ENCODE results near the gene PLXDC2. TPM values are rescaled to one million over a fixed set of nuclear protein-coding genes. Genes with fewer than 3 reads are reported as not detected.

Gene PLXDC2
- total and polyA plus RNA-seq, 2 donors (not counting 1 experiment from before 2014, with no cell fraction given): 0.07 TPM

- POLR2A ChIA-PET: no interaction called here
- no peak overlapping the region for H3K4me3 ChIP-seq (ENCODE audit: control extremely low read depth in 1 of 5, extremely low read depth in 1 of 5, insufficient read depth in 1 of 5, low read depth in 2 of 5, low read length in 4 of 5)
- ATAC-seq (ENCODE audit: low read depth): no peak
- no peaks in the 10 kb centered on the region for H4K20me1 ChIP-seq (ENCODE audit: control insufficient read depth, insufficient read depth, low read length, poor library complexity, severe bottlenecking)
- no peak overlapping the region for H3K4me2 ChIP-seq (replicated peaks; ENCODE audit: low read depth, low read length, poor library complexity, severe bottlenecking)
- CTCF ChIA-PET: no interaction called here
- H3K27me3 ChIP-seq (replicated peaks in 1 of 4; ENCODE audit: control extremely low read depth in 1 of 4, control insufficient read depth in 3 of 4, insufficient read depth in 4 of 4, low read length in 3 of 4): no peaks in the 10 kb centered on the region
- WGBS (ENCODE audit: insufficient coverage): 73% methylated on average over 8 of the region's 9 CpGs
- H3K27ac ChIP-seq (ENCODE audit: low read length in 2 of 2): no peak overlapping the region
- H3K4me1 ChIP-seq (ENCODE audit: control insufficient read depth in 2 of 2, insufficient read depth in 2 of 2, low read length in 2 of 2): no peaks in the 10 kb centered on the region
- no peak overlapping the region for H2AFZ ChIP-seq (ENCODE audit: insufficient read depth, low read depth, low read length, poor library complexity, severe bottlenecking)
- H3K79me2 ChIP-seq (ENCODE audit: control insufficient read depth, insufficient read depth, low read length): no peaks in the 10 kb centered on the region
- H3K9ac ChIP-seq (ENCODE audit: low read length): no peak overlapping the region
- H3K9me3 ChIP-seq (ENCODE audit: control extremely low read depth in 1 of 3, control insufficient read depth in 2 of 3, insufficient read depth in 1 of 3, low read length in 2 of 3): no peaks in the 10 kb centered on the region
- Mint-ChIP-seq H3K27ac (no peak overlapping the region), H3K27me3 (no peaks in the 10 kb centered on the region), H3K4me1 (no peaks in the 10 kb centered on the region), H3K4me3 (no peak overlapping the region), H3K9me3 (ENCODE audit: insufficient read depth) (peaks cover 6% of the 10 kb centered on the region)
- no peak for DNase-seq
- intact Hi-C loops (cut with micrococcal nuclease): no loop called here
- H3K36me3 ChIP-seq (replicated peaks in 1 of 2; ENCODE audit: control extremely low read depth in 1 of 2, control insufficient read depth in 1 of 2, extremely low read depth in 1 of 2, insufficient read depth in 2 of 2, low read length in 1 of 2): no peaks in the 10 kb centered on the region
- no peak for TF ChIP-seq EZH2 (IDR thresholded peaks at IDR 0.05; ENCODE audit: borderline replicate concordance, insufficient read depth, low read depth, low read length, poor library complexity, severe bottlenecking)
- TF ChIP-seq, protein P1, sequence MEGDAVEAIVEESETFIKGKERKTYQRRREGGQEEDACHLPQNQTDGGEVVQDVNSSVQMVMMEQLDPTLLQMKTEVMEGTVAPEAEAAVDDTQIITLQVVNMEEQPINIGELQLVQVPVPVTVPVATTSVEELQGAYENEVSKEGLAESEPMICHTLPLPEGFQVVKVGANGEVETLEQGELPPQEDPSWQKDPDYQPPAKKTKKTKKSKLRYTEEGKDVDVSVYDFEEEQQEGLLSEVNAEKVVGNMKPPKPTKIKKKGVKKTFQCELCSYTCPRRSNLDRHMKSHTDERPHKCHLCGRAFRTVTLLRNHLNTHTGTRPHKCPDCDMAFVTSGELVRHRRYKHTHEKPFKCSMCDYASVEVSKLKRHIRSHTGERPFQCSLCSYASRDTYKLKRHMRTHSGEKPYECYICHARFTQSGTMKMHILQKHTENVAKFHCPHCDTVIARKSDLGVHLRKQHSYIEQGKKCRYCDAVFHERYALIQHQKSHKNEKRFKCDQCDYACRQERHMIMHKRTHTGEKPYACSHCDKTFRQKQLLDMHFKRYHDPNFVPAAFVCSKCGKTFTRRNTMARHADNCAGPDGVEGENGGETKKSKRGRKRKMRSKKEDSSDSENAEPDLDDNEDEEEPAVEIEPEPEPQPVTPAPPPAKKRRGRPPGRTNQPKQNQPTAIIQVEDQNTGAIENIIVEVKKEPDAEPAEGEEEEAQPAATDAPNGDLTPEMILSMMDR (IDR thresholded peaks at IDR 0.05): no peak
Measured at GRCh38 chr10:19832699-19833098, 16.5 kb downstream of the PLXDC2 start.

GRCh38 chr10:19833170-19833824, 17.1 kb downstream of the PLXDC2 start:
- H3K4me2 ChIP-seq (replicated peaks; ENCODE audit: low read depth, low read length, poor library complexity, severe bottlenecking): no peak overlapping the region
- ChIA-PET CTCF (no interaction called here), POLR2A (no interaction called here)
- no peaks in the 10 kb centered on the region for H3K4me1 Mint-ChIP-seq
- H3K36me3 ChIP-seq (replicated peaks in 1 of 2; ENCODE audit: control extremely low read depth in 1 of 2, control insufficient read depth in 1 of 2, extremely low read depth in 1 of 2, insufficient read depth in 2 of 2, low read length in 1 of 2): no peaks in the 10 kb centered on the region
- no peak overlapping the region for H3K27ac ChIP-seq (ENCODE audit: low read length in 2 of 2)
- H3K79me2 ChIP-seq (ENCODE audit: control insufficient read depth, insufficient read depth, low read length): no peaks in the 10 kb centered on the region
- H3K4me3 Mint-ChIP-seq: no peak overlapping the region
- WGBS (ENCODE audit: insufficient coverage): 87% methylated on average over 2 of the region's 8 CpGs
- intact Hi-C loops (cut with micrococcal nuclease): no loop called here
- no peak overlapping the region for H3K4me3 ChIP-seq (ENCODE audit: control extremely low read depth in 1 of 5, extremely low read depth in 1 of 5, insufficient read depth in 1 of 5, low read depth in 2 of 5, low read length in 4 of 5)
- H3K9me3 Mint-ChIP-seq (ENCODE audit: insufficient read depth): peaks cover 6% of the 10 kb centered on the region
- H2AFZ ChIP-seq (ENCODE audit: insufficient read depth, low read depth, low read length, poor library complexity, severe bottlenecking): no peak overlapping the region
- DNase-seq: no peak
- H3K27me3 ChIP-seq (replicated peaks in 1 of 4; ENCODE audit: control extremely low read depth in 1 of 4, control insufficient read depth in 3 of 4, insufficient read depth in 4 of 4, low read length in 3 of 4): no peaks in the 10 kb centered on the region
- H3K9me3 ChIP-seq (ENCODE audit: control extremely low read depth in 1 of 3, control insufficient read depth in 2 of 3, insufficient read depth in 1 of 3, low read length in 2 of 3): no peaks in the 10 kb centered on the region
- H3K4me1 ChIP-seq (ENCODE audit: control insufficient read depth in 2 of 2, insufficient read depth in 2 of 2, low read length in 2 of 2): no peaks in the 10 kb centered on the region
- no peak for ATAC-seq (ENCODE audit: low read depth)
- TF ChIP-seq EZH2 (IDR thresholded peaks at IDR 0.05; ENCODE audit: borderline replicate concordance, insufficient read depth, low read depth, low read length, poor library complexity, severe bottlenecking): no peak
- TF ChIP-seq, protein P1 (IDR thresholded peaks at IDR 0.05): no peak
- no peak overlapping the region for H3K9ac ChIP-seq (ENCODE audit: low read length)
- H4K20me1 ChIP-seq (ENCODE audit: control insufficient read depth, insufficient read depth, low read length, poor library complexity, severe bottlenecking): no peaks in the 10 kb centered on the region
- H3K27me3 Mint-ChIP-seq: no peaks in the 10 kb centered on the region
- no peak overlapping the region for H3K27ac Mint-ChIP-seq

All from B cell (primary cell).